NT2/D1 (cell line): ENCODE results near the gene KIF3A.

Experiments
- YY1 ChIP-seq: IDR thresholded peaks from 2 replicates; pipeline ENCODE4 v1.6.1; 2011; ENCODE audit not compliant: insufficient read length, insufficient read depth
- ZNF274 ChIP-seq: IDR thresholded peaks from 2 replicates; pipeline ENCODE4 v1.6.1; 2011; ENCODE audit warnings: mild to moderate bottlenecking, low read depth, low read length

DNA sequence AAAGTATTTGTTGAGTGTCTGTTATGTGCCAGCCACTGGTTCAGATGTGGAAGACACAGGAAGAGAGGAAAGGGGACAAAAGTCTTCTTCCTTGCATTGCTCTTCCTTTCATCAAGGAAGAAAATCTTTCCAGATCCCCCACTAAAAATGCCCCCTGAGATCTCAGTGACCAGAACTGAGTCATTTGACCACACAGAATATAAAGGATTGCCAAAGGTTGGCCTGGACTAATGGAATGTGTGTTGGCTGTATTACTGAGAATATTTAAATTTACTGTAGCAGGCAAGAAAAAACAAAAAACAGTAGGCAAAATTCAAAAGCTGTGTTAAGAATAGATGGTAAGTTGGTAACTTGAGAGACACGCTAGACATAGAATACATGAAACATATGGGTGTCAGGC lies 49.7 kb upstream of the KIF3A start:
- TF ChIP-seq YY1 (no peak), ZNF274 (no peak)
